ENCODE data around the gene SLC9A9. TPM values are rescaled to one million over a fixed set of nuclear protein-coding genes. Genes with fewer than 3 reads are reported as not detected.

SLC9A9 gene
- total RNA-seq, 1 experiment from 2014 or later = 1.4 TPM

- Histone ChIP-seq H3K27me3 (replicated peaks; ENCODE audit: insufficient read depth, low read depth, low read length, poor library complexity) (no peaks in the 10 kb centered on the region), H3K4me1 (ENCODE audit: insufficient read depth, low read length, poor library complexity, severe bottlenecking) (no peaks in the 10 kb centered on the region), H3K4me3 (ENCODE audit: low read depth, low read length, poor library complexity, severe bottlenecking) (no peak overlapping the region), H3K36me3 (ENCODE audit: insufficient read depth, low read length, poor library complexity, severe bottlenecking) (no peaks in the 10 kb centered on the region), H3K9me3 (ENCODE audit: low read depth, low read length, poor library complexity, severe bottlenecking) (no peaks in the 10 kb centered on the region), H3K27ac (ENCODE audit: low read depth, low read length, poor library complexity, severe bottlenecking) (no peak overlapping the region)
- ChIA-PET POLR2A (ENCODE audit: low non-redundant PET) (no interaction called here), CTCF (no interaction called here)
- TF ChIP-seq EZH2 (IDR thresholded peaks at IDR 0.05; ENCODE audit: borderline replicate concordance, low read depth, low read length, poor library complexity, severe bottlenecking) = no peak
- TF ChIP-seq CTCF (conservative IDR thresholded peaks at IDR 0.05; ENCODE audit: low read depth, low read length) = no peak
- no TSS peak for BruUV-seq (replicated peaks)
- DNase-seq (ENCODE audit: low spot score) = no peak
- intact Hi-C loops (cut with micrococcal nuclease; ENCODE audit: unreplicated experiment) = no loop called here
Observed at GRCh38 chr3:143731320-143731719, 116.9 kb downstream of the SLC9A9 start.

GRCh38 chr3:143727391-143727790 is 120.9 kb downstream of the SLC9A9 start:
- TF ChIP-seq EZH2 (IDR thresholded peaks at IDR 0.05; ENCODE audit: borderline replicate concordance, low read depth, low read length, poor library complexity, severe bottlenecking) = no peak
- Histone ChIP-seq H3K4me3 (ENCODE audit: low read depth, low read length, poor library complexity, severe bottlenecking) (no peak overlapping the region), H3K27me3 (replicated peaks; ENCODE audit: insufficient read depth, low read depth, low read length, poor library complexity) (no peaks in the 10 kb centered on the region), H3K27ac (ENCODE audit: low read depth, low read length, poor library complexity, severe bottlenecking) (no peak overlapping the region), H3K9me3 (ENCODE audit: low read depth, low read length, poor library complexity, severe bottlenecking) (no peaks in the 10 kb centered on the region), H3K36me3 (ENCODE audit: insufficient read depth, low read length, poor library complexity, severe bottlenecking) (no peaks in the 10 kb centered on the region), H3K4me1 (ENCODE audit: insufficient read depth, low read length, poor library complexity, severe bottlenecking) (no peaks in the 10 kb centered on the region)
- intact Hi-C loops (cut with micrococcal nuclease; ENCODE audit: unreplicated experiment) = no loop called here
- ChIA-PET CTCF (no interaction called here), POLR2A (ENCODE audit: low non-redundant PET) (no interaction called here)
- DNase-seq (ENCODE audit: low spot score) = no peak
- BruUV-seq (replicated peaks) = no TSS peak

- H3K4me1 ChIP-seq (ENCODE audit: insufficient read depth, low read length, poor library complexity, severe bottlenecking) = no peaks in the 10 kb centered on the region
- intact Hi-C loops (cut with micrococcal nuclease; ENCODE audit: unreplicated experiment) = no loop called here
- TF ChIP-seq CTCF (conservative IDR thresholded peaks at IDR 0.05; ENCODE audit: low read depth, low read length) = no peak
- no peak for TF ChIP-seq EZH2 (IDR thresholded peaks at IDR 0.05; ENCODE audit: borderline replicate concordance, low read depth, low read length, poor library complexity, severe bottlenecking)
- H3K27me3 ChIP-seq (replicated peaks; ENCODE audit: insufficient read depth, low read depth, low read length, poor library complexity) = no peaks in the 10 kb centered on the region
- no peak overlapping the region for H3K27ac ChIP-seq (ENCODE audit: low read depth, low read length, poor library complexity, severe bottlenecking)
- CTCF ChIA-PET = no interaction called here
- H3K4me3 ChIP-seq (ENCODE audit: low read depth, low read length, poor library complexity, severe bottlenecking) = no peak overlapping the region
- H3K36me3 ChIP-seq (ENCODE audit: insufficient read depth, low read length, poor library complexity, severe bottlenecking) = no peaks in the 10 kb centered on the region
- DNase-seq (ENCODE audit: low spot score) = no peak
- POLR2A ChIA-PET (ENCODE audit: low non-redundant PET) = no interaction called here
- H3K9me3 ChIP-seq (ENCODE audit: low read depth, low read length, poor library complexity, severe bottlenecking) = no peaks in the 10 kb centered on the region
- no TSS peak for BruUV-seq (replicated peaks)
Observed at GRCh38 chr3:143726727-143727126, 121.5 kb downstream of the SLC9A9 start.

- BruUV-seq (replicated peaks) = no TSS peak
- Histone ChIP-seq H3K36me3 (ENCODE audit: insufficient read depth, low read length, poor library complexity, severe bottlenecking) (no peaks in the 10 kb centered on the region), H3K4me3 (ENCODE audit: low read depth, low read length, poor library complexity, severe bottlenecking) (no peak overlapping the region), H3K27ac (ENCODE audit: low read depth, low read length, poor library complexity, severe bottlenecking) (no peak overlapping the region), H3K4me1 (ENCODE audit: insufficient read depth, low read length, poor library complexity, severe bottlenecking) (no peaks in the 10 kb centered on the region), H3K27me3 (replicated peaks; ENCODE audit: insufficient read depth, low read depth, low read length, poor library complexity) (no peaks in the 10 kb centered on the region), H3K9me3 (ENCODE audit: low read depth, low read length, poor library complexity, severe bottlenecking) (no peaks in the 10 kb centered on the region)
- no peak for TF ChIP-seq EZH2 (IDR thresholded peaks at IDR 0.05; ENCODE audit: borderline replicate concordance, low read depth, low read length, poor library complexity, severe bottlenecking)
- intact Hi-C loops (cut with micrococcal nuclease; ENCODE audit: unreplicated experiment) = no loop called here
- ChIA-PET CTCF (no interaction called here), POLR2A (ENCODE audit: low non-redundant PET) (no interaction called here)
- DNase-seq (ENCODE audit: low spot score) = no peak
Observed at GRCh38 chr3:143720381-143720780, 127.9 kb downstream of the SLC9A9 start.
